Mesenchymal stem cell (in vitro differentiated cells and primary cell): Measurements from ENCODE around the gene TSPAN4.

Source experiments
- DNase-seq: peaks from one replicate; pipeline ENCODE4 v3.0.0-alpha.2; 2013
- H2AFZ ChIP-seq: one replicate; pipeline ENCODE4 v1.6.1; 2013; ENCODE audit warnings: low read depth, mild to moderate bottlenecking, control low read depth, inconsistent platforms, low read length, moderate library complexity
- H2AK5ac ChIP-seq: 2 replicates; pipeline ENCODE4 v1.6.1; 2013; ENCODE audit warnings: low read length, moderate library complexity, mild to moderate bottlenecking, inconsistent platforms; ENCODE audit not compliant: severe bottlenecking
- H2BK120ac ChIP-seq: one replicate; pipeline ENCODE4 v1.6.1; 2013; ENCODE audit warnings: low read depth, mild to moderate bottlenecking, inconsistent platforms, low read length, moderate library complexity
- H2BK12ac ChIP-seq, 2 experiments: one replicate each; pipeline ENCODE4 v1.6.1; 2013; ENCODE audit warnings: inconsistent platforms in 2 of 2, low read length in 2 of 2, mild to moderate bottlenecking in 2 of 2, moderate library complexity in 2 of 2, control low read depth in 1 of 2
- H2BK15ac ChIP-seq: one replicate; pipeline ENCODE4 v1.6.1; 2013; ENCODE audit warnings: mild to moderate bottlenecking, low read depth, inconsistent platforms; ENCODE audit not compliant: poor library complexity, severe bottlenecking
- H2BK5ac ChIP-seq: 2 replicates; pipeline ENCODE4 v1.6.1; 2013; ENCODE audit warnings: low read depth, mild to moderate bottlenecking, low read length, control low read depth, inconsistent platforms; ENCODE audit not compliant: poor library complexity, severe bottlenecking
- H3K14ac ChIP-seq, 2 experiments: one replicate each; pipeline ENCODE4 v1.6.1; 2013; ENCODE audit warnings: inconsistent platforms in 2 of 2, low read length in 2 of 2, control low read depth in 1 of 2, mild to moderate bottlenecking in 1 of 2, moderate library complexity in 1 of 2
- H3K18ac ChIP-seq, 2 experiments: one replicate each; pipeline ENCODE4 v1.6.1; 2013; ENCODE audit warnings: inconsistent platforms in 2 of 2, low read length in 2 of 2, control low read depth in 1 of 2, low read depth in 1 of 2, mild to moderate bottlenecking in 1 of 2
- H3K23ac ChIP-seq, 2 experiments: one replicate each; pipeline ENCODE4 v1.6.1; 2013; ENCODE audit warnings: inconsistent platforms in 2 of 2, low read length in 2 of 2, mild to moderate bottlenecking in 2 of 2, moderate library complexity in 2 of 2, control low read depth in 1 of 2
- H3K27ac ChIP-seq: 2 replicates; pipeline ENCODE4 v1.5.1; 2013; ENCODE audit warnings: mild to moderate bottlenecking, moderate library complexity, low read length, control low read depth, inconsistent platforms; ENCODE audit not compliant: poor library complexity, severe bottlenecking
- H3K27me3 ChIP-seq, 2 experiments: 2 replicates each; pipeline versions ENCODE4 v1.6.1 to v1.7.0; 2013; ENCODE audit warnings: low read length in 2 of 2, mild to moderate bottlenecking in 2 of 2, moderate library complexity in 2 of 2, control low read depth in 1 of 2, inconsistent platforms in 1 of 2; ENCODE audit not compliant: control insufficient read depth in 1 of 2, insufficient read depth in 1 of 2
- H3K36me3 ChIP-seq, 2 experiments: 2 replicates each; pipeline versions ENCODE4 v1.6.1 to v1.7.0; 2013; ENCODE audit warnings: low read length in 2 of 2, control low read depth in 1 of 2, inconsistent platforms in 1 of 2, low read depth in 1 of 2, mild to moderate bottlenecking in 1 of 2; ENCODE audit not compliant: insufficient read depth in 2 of 2, control insufficient read depth in 1 of 2
- H3K4ac ChIP-seq, 2 experiments: one replicate each; pipeline ENCODE4 v1.6.1; 2013; ENCODE audit warnings: inconsistent platforms in 2 of 2, low read length in 2 of 2, mild to moderate bottlenecking in 2 of 2, moderate library complexity in 2 of 2, control low read depth in 1 of 2, low read depth in 1 of 2
- H3K4me1 ChIP-seq: 2 replicates; pipeline ENCODE4 v1.6.1; 2013; ENCODE audit warnings: low read depth, low read length, control low read depth; ENCODE audit not compliant: control insufficient read depth, insufficient read depth
- H3K4me2 ChIP-seq: 2 replicates; pipeline ENCODE4 v1.6.1; 2013; ENCODE audit warnings: low read length, mild to moderate bottlenecking, inconsistent platforms; ENCODE audit not compliant: poor library complexity, severe bottlenecking
- H3K4me3 ChIP-seq, 2 experiments: 2 replicates each; pipeline versions ENCODE4 v1.5.1 to v1.7.0; 2013; ENCODE audit warnings: low read length in 2 of 2, mild to moderate bottlenecking in 2 of 2, control low read depth in 1 of 2, low read depth in 1 of 2; ENCODE audit not compliant: insufficient read depth in 1 of 2
- H3K79me1 ChIP-seq: replicated peaks from 2 replicates; pipeline ENCODE4 v1.6.1; 2013; ENCODE audit warnings: mild to moderate bottlenecking, control low read depth, low read length, inconsistent platforms; ENCODE audit not compliant: poor library complexity, severe bottlenecking
- H3K9ac ChIP-seq: 2 replicates; pipeline ENCODE4 v1.7.0; 2013; ENCODE audit warnings: mild to moderate bottlenecking, low read length, moderate library complexity
- H3K9me3 ChIP-seq: 2 replicates; pipeline ENCODE4 v1.7.0; 2013; ENCODE audit warnings: mild to moderate bottlenecking, low read length; ENCODE audit not compliant: control insufficient read depth
- H4K8ac ChIP-seq: one replicate; pipeline ENCODE4 v1.6.1; 2013; ENCODE audit warnings: inconsistent platforms, mild to moderate bottlenecking, low read length, moderate library complexity
- H4K91ac ChIP-seq: one replicate; pipeline ENCODE4 v1.6.1; 2013; ENCODE audit warnings: mild to moderate bottlenecking, low read length, inconsistent platforms
- WGBS: methylation state at CpG from one replicate; pipeline ENCODE4 v1.1.7; 2013; ENCODE audit warnings: mixed read lengths; 5-methylcytosine and 5-hydroxymethylcytosine counted together

Gene TSPAN4

DNA sequence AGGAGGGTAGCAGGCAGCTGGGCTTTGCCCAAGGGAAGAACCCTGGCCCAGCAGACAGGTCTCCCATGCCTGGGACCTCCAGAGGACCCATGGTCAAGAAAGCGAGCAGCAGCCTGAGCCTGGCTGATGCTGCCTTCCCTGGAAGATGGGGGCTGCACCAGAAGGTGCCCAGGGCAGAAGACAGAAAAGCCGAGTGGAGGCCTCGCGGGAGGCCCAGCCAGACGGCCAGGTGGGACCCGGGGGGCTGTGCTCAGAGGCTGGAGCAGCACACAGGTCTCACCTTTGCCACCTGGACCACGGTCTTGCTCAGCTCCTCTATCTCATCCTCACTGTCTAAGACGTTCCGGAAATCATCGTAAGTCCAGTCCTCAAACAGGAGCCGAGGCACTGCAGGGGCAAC, 57.1 kb downstream of the TSPAN4 start:
- Histone ChIP-seq H4K91ac (no peak overlapping the region), H3K18ac (no peak overlapping the region), H2BK12ac (no peak overlapping the region), H3K4me3 (no peak overlapping the region), H4K8ac (no peak overlapping the region), H3K4ac (no peak overlapping the region), H2AK5ac (no peak overlapping the region), H3K9ac (no peak overlapping the region), H3K79me1 (peaks cover 19% of the 10 kb centered on the region), H3K23ac (no peak overlapping the region), H3K36me3 (peaks cover 62 to 82% of the 10 kb centered on the region in 2 experiments), H3K9me3 (no peaks in the 10 kb centered on the region), H2BK5ac (no peak overlapping the region), H3K27ac (no peak overlapping the region), H2BK120ac (no peak overlapping the region), H2AFZ (no peak overlapping the region), H3K4me2 (no peak overlapping the region), H3K4me1 (peaks cover 8% of the 10 kb centered on the region), H2BK15ac (no peak overlapping the region), H3K27me3 (no peaks in the 10 kb centered on the region), H3K14ac (no peak overlapping the region)
- WGBS = 94% methylated on average over 11 of the region's 11 CpGs
- no peak for DNase-seq

DNA sequence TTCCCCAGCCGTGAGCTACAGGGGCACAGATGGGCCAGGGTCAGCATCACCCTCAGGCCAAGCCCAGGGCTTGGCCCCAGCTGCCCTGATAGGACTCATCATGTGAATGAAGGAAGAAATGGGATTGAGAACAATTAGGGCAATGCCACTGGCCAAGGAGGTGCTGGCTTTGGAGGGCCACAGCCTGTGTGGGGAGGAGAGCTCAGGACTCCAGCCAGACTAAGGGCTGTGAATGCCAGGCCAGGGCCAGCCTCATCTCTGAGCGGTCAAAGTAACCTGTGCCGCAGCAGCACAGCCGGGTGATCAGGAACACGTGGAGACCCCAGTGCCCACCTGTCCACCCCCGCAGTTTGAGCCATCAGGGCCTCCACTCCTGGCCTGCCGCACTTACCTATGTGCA, 57.9 kb downstream of the TSPAN4 start:
- Histone ChIP-seq H2BK5ac (no peak overlapping the region), H3K27me3 (no peaks in the 10 kb centered on the region), H3K14ac (no peak overlapping the region), H2BK12ac (no peak overlapping the region), H3K79me1 (peaks cover 24% of the 10 kb centered on the region), H3K4me2 (no peak overlapping the region), H3K4me3 (no peak overlapping the region), H2AK5ac (no peak overlapping the region), H3K4ac (no peak overlapping the region), H4K91ac (peak overlapping the region; percentile 82), H4K8ac (no peak overlapping the region), H3K9me3 (no peaks in the 10 kb centered on the region), H3K36me3 (peaks cover 62 to 79% of the 10 kb centered on the region in 2 experiments), H2BK15ac (no peak overlapping the region), H3K23ac (no peak overlapping the region), H2AFZ (no peak overlapping the region), H3K4me1 (peaks cover 8% of the 10 kb centered on the region), H3K18ac (no peak overlapping the region), H3K27ac (no peak overlapping the region), H3K9ac (no peak overlapping the region), H2BK120ac (no peak overlapping the region)
- no peak for DNase-seq
- WGBS = 98% methylated on average over 7 of the region's 7 CpGs

DNA sequence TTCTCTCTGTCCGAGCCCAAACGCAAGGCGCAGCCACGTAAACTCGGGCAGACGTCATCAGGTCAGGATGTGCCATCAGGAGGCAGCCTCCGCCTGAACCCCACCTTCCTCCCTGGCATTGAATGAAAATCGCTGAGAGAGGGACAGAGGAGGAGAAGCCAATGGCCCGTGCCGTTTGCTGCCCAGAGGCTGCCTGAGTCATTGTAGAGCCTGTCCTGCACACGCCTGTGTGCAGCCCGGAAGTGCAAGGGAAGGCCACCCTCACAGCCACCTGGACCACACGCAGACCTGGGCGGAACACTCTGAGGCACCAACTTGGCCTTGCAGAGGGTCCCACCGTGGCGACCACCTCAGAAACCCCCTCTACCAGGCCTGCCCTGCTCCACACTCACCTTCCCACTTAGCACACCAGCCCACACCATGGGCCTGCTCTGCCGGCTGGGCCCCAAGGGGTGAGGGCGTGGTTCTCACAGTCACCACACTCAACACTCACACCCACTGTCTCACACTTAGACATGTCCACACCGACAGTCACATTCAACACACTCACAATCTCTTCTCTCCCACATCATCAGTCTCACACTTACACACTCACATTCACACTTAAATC, 58.9 kb downstream of the TSPAN4 start:
- Histone ChIP-seq H3K27ac (no peak overlapping the region), H3K4me3 (no peak overlapping the region)
- 96% methylated on average over 19 of the region's 19 CpGs for WGBS

DNA sequence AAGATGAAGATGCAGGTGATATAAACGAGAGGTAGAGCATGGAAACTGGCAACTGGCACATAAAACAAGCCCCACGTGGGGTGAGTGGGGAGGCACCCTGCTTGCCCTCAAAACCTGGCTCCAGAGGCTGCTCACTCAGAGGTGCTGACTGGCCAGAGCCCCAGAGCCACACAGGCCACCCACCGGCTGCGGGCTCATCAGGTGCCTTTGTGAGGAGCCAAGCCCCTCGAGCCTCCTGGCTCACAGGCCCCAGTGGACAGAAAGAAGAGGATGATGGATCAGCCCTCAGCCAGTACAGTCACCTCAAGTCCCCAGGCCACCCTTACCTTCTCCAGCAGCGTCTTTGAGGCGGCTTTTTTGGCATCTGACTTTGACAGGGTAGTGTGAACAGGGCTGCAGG, 61.7 kb downstream of the TSPAN4 start:
- Histone ChIP-seq H2BK120ac (no peak overlapping the region), H2BK5ac (no peak overlapping the region), H3K27ac (no peak overlapping the region), H2BK15ac (no peak overlapping the region), H4K8ac (no peak overlapping the region), H3K14ac (no peak overlapping the region), H2BK12ac (no peak overlapping the region), H3K36me3 (peaks cover 50 to 79% of the 10 kb centered on the region in 2 experiments), H3K9me3 (no peaks in the 10 kb centered on the region), H3K9ac (no peak overlapping the region), H3K18ac (no peak overlapping the region), H3K4me1 (peaks cover 9% of the 10 kb centered on the region), H3K79me1 (peaks cover 42% of the 10 kb centered on the region), H3K4me3 (no peak overlapping the region), H3K4me2 (no peak overlapping the region), H3K27me3 (no peaks in the 10 kb centered on the region), H3K23ac (no peak overlapping the region), H2AFZ (no peak overlapping the region), H4K91ac (no peak overlapping the region), H2AK5ac (no peak overlapping the region), H3K4ac (no peak overlapping the region)
- DNase-seq = no peak
- WGBS = 96% methylated on average over 7 of the region's 7 CpGs

More for the DNA sequence above, 58.9 kb downstream of the TSPAN4 start:
- Histone ChIP-seq H2AFZ (no peak overlapping the region), H4K91ac (no peak overlapping the region), H3K9me3 (no peaks in the 10 kb centered on the region), H2BK120ac (no peak overlapping the region), H3K23ac (no peak overlapping the region), H2BK15ac (no peak overlapping the region), H3K9ac (no peak overlapping the region), H3K14ac (no peak overlapping the region), H3K4me2 (no peak overlapping the region), H2BK12ac (no peak overlapping the region), H3K27me3 (no peaks in the 10 kb centered on the region), H3K4me1 (peaks cover 8% of the 10 kb centered on the region), H2AK5ac (no peak overlapping the region), H4K8ac (no peak overlapping the region), H2BK5ac (no peak overlapping the region), H3K79me1 (peaks cover 27% of the 10 kb centered on the region), H3K18ac (no peak overlapping the region), H3K36me3 (peaks cover 62 to 83% of the 10 kb centered on the region in 2 experiments), H3K4ac (no peak overlapping the region)
- no peak for DNase-seq
